ENCODE results near the gene ATP6V1B1. TPM values are rescaled to one million over a fixed set of nuclear protein-coding genes. Genes with fewer than 3 reads are reported as not detected.

Gene ATP6V1B1
- total and polyA plus RNA-seq, 10 of the 15 experiments (the other 5 are each of a cell fraction or from before 2014, with no cell fraction given): not detected

- Histone ChIP-seq H3K27me3 (replicated peaks in 1 of 2; ENCODE audit: control insufficient read depth in 2 of 2, insufficient read depth in 2 of 2, low read length in 1 of 2) (peaks cover 16 to 24% of the 10 kb centered on the region in 2 experiments), H3K36me3 (ENCODE audit: control insufficient read depth in 2 of 2, insufficient read depth in 2 of 2, low read length in 1 of 2) (no peaks in the 10 kb centered on the region), H3K4me1 (ENCODE audit: control insufficient read depth, insufficient read depth, low read length) (no peaks in the 10 kb centered on the region), H3K4me2 (ENCODE audit: control insufficient read depth, insufficient read depth) (no peak overlapping the region), H3K79me2 (ENCODE audit: control insufficient read depth, insufficient read depth, low read length) (no peaks in the 10 kb centered on the region), H3K4me3 (no peak overlapping the region), H3K9me3 (replicated peaks; ENCODE audit: control insufficient read depth, insufficient read depth, low read length) (no peaks in the 10 kb centered on the region; the same call in 2 of the 3 replicates), H3K9ac (ENCODE audit: control insufficient read depth, insufficient read depth, low read length) (no peak overlapping the region), H2AFZ (ENCODE audit: control insufficient read depth, low read depth, low read length) (no peak overlapping the region), H4K20me1 (ENCODE audit: control insufficient read depth, insufficient read depth) (no peaks in the 10 kb centered on the region), H3K27ac (ENCODE audit: control insufficient read depth, insufficient read depth) (no peak overlapping the region)
- intact Hi-C loops (cut with micrococcal nuclease; ENCODE audit: unreplicated experiment): no loop called here
- ChIA-PET SMC1A (ENCODE audit: uncharacterized antibody, unreplicated experiment) (no interaction called here), RAD21 (ENCODE audit: unreplicated experiment) (no interaction called here), CTCF (no interaction called here), POLR2A (no interaction called here)
- BruUV-seq (replicated peaks): no TSS peak
- TF ChIP-seq CUX1 (IDR thresholded peaks at IDR 0.05; ENCODE audit: insufficient replicate concordance, low read depth, low read length): no peak
- no peak for TF ChIP-seq NFXL1 (IDR thresholded peaks at IDR 0.05; ENCODE audit: borderline replicate concordance)
- no peak for TF ChIP-seq SREBF2 (IDR thresholded peaks at IDR 0.05; ENCODE audit: low read length)
- no peak for TF ChIP-seq POLR2AphosphoS2 (IDR thresholded peaks at IDR 0.05; ENCODE audit: low read depth, low read length)
- no peak for TF ChIP-seq ATF3 (IDR thresholded peaks at IDR 0.05; ENCODE audit: borderline replicate concordance, extremely low read depth, low read depth, low read length)
- no peak for TF ChIP-seq MAX (IDR thresholded peaks at IDR 0.05; ENCODE audit: low read depth, low read length)
- no peak for TF ChIP-seq SMARCA5 (IDR thresholded peaks at IDR 0.05)
- ATAC-seq (no peak), DNase-seq (ENCODE audit: low read depth, low spot score) (no peak), FAIRE-seq (no peak)
- 0% methylated on average over 5 of the region's 5 CpGs for WGBS (ENCODE audit: insufficient coverage, insufficient replicate concordance, low lambda C conversion rate, missing lambda C conversion rate)
- in situ Hi-C loops (cut with MboI): no loop called here
Measured at GRCh38 chr2:70889716-70890037, 46.0 kb upstream of the ATP6V1B1 start.

Data from GM12878 (cell line).